ENCODE results near the gene ZBTB42. TPM values are rescaled to one million over a fixed set of nuclear protein-coding genes. Genes with fewer than 3 reads are reported as not detected.

Gene ZBTB42
- total RNA-seq, 1 experiment from 2014 or later = 1.0 TPM

- ChIA-PET POLR2A (no interaction called here), CTCF (interaction anchor here (0.5 to 1.4 kb wide), 2 partner anchors 29 to 209 kb away, joined by 3 read pairs; partner anchors contain the start of gene ZBTB42)
- no peaks in the 10 kb centered on the region for H3K4me1 Mint-ChIP-seq (ENCODE audit: insufficient read depth, unreplicated experiment)
- no peak overlapping the region for H3K27ac Mint-ChIP-seq (ENCODE audit: low read depth, unreplicated experiment)
- H3K4me3 Mint-ChIP-seq (ENCODE audit: unreplicated experiment) = no peak overlapping the region
- H3K36me3 Mint-ChIP-seq (ENCODE audit: insufficient read depth, unreplicated experiment) = peaks cover 31% of the 10 kb centered on the region
- no peaks in the 10 kb centered on the region for H3K27me3 Mint-ChIP-seq (ENCODE audit: insufficient read depth, unreplicated experiment)
- intact Hi-C loops (cut with micrococcal nuclease) = no loop called here
- no peak for DNase-seq (ENCODE audit: unreplicated experiment)
- H3K9me3 Mint-ChIP-seq (ENCODE audit: unreplicated experiment) = no peaks in the 10 kb centered on the region
- no peak for TF ChIP-seq CTCF (IDR thresholded peaks at IDR 0.05; ENCODE audit: unreplicated experiment)
- BruUV-seq (replicated peaks) = no TSS peak
Observed at GRCh38 chr14:104771918-104772706, 28.8 kb upstream of the ZBTB42 start.

GRCh38 chr14:104772707-104773504, 28.0 kb upstream of the ZBTB42 start:
- Mint-ChIP-seq H3K27me3 (ENCODE audit: insufficient read depth, unreplicated experiment) (no peaks in the 10 kb centered on the region), H3K4me3 (ENCODE audit: unreplicated experiment) (no peak overlapping the region), H3K4me1 (ENCODE audit: insufficient read depth, unreplicated experiment) (no peaks in the 10 kb centered on the region), H3K9me3 (ENCODE audit: unreplicated experiment) (no peaks in the 10 kb centered on the region), H3K36me3 (ENCODE audit: insufficient read depth, unreplicated experiment) (peaks cover 31% of the 10 kb centered on the region), H3K27ac (ENCODE audit: low read depth, unreplicated experiment) (no peak overlapping the region)
- no peak for TF ChIP-seq CTCF (IDR thresholded peaks at IDR 0.05; ENCODE audit: unreplicated experiment)
- POLR2A ChIA-PET = no interaction called here
- intact Hi-C loops (cut with micrococcal nuclease) = no loop called here
- no TSS peak for BruUV-seq (replicated peaks)
- no peak for DNase-seq (ENCODE audit: unreplicated experiment)
- CTCF ChIA-PET = no interaction called here

- ChIA-PET POLR2A (no interaction called here), CTCF (no interaction called here)
Observed at GRCh38 chr14:104773505-104774452, 27.1 kb upstream of the ZBTB42 start.

More at GRCh38 chr14:104773505-104774452, 27.1 kb upstream of the ZBTB42 start:
- no TSS peak for BruUV-seq (replicated peaks)
- Mint-ChIP-seq H3K36me3 (ENCODE audit: insufficient read depth, unreplicated experiment) (peaks cover 31% of the 10 kb centered on the region), H3K27me3 (ENCODE audit: insufficient read depth, unreplicated experiment) (no peaks in the 10 kb centered on the region), H3K9me3 (ENCODE audit: unreplicated experiment) (no peaks in the 10 kb centered on the region), H3K4me1 (ENCODE audit: insufficient read depth, unreplicated experiment) (no peaks in the 10 kb centered on the region), H3K4me3 (ENCODE audit: unreplicated experiment) (no peak overlapping the region), H3K27ac (ENCODE audit: low read depth, unreplicated experiment) (no peak overlapping the region)
- no peak for TF ChIP-seq CTCF (IDR thresholded peaks at IDR 0.05; ENCODE audit: unreplicated experiment)
- intact Hi-C loops (cut with micrococcal nuclease) = no loop called here
- DNase-seq (ENCODE audit: unreplicated experiment) = no peak

Data from MCF 10A (cell line).